Ascending aorta (tissue), 2 donors: ENCODE results near the gene AGPAT1. TPM values are rescaled to one million over a fixed set of nuclear protein-coding genes. Genes with fewer than 3 reads are reported as not detected.
A peak's percentile ranks its signal among the peaks of the same experiment; 100 is the strongest.

Source experiments
- DNase-seq, 2 donors: peaks; one replicate each; pipeline ENCODE4 v3.0.0-alpha.2; 2019; ENCODE audit warnings: low spot score in 2 of 2
- H3K27ac ChIP-seq, 2 donors: fragments of 200-600 bp; sonication (generic); one replicate each; pipeline ENCODE4 v1.5.1; 2016 to 2017; ENCODE audit warnings: mild to moderate bottlenecking in 1 of 2
- H3K27me3 ChIP-seq: fragments of 200-600 bp; sonication (generic); one replicate; pipeline ENCODE4 v1.5.1; 2017
- H3K36me3 ChIP-seq, 2 donors: fragments of 200-600 bp; sonication (generic); one replicate each; pipeline ENCODE4 v1.5.1; 2016
- H3K4me1 ChIP-seq, 2 donors: fragments of 200-600 bp; sonication (generic); one replicate each; pipeline ENCODE4 v1.5.1; 2016 to 2017; ENCODE audit warnings: mild to moderate bottlenecking in 1 of 2
- H3K4me3 ChIP-seq, 2 donors: fragments of 200-600 bp; sonication (generic); one replicate each; pipeline ENCODE4 v1.5.1; 2016 to 2017; ENCODE audit warnings: mild to moderate bottlenecking in 1 of 2
- H3K9me3 ChIP-seq, 2 donors: fragments of 200-600 bp; sonication (generic); one replicate each; pipeline ENCODE4 v1.5.1; 2016
- CTCF ChIP-seq, 3 experiments: fragments of 200-600 bp in 2 of 3; fragments of 450-650 bp in 1 of 3; sonication (generic) in 2 of 3; IDR thresholded peaks; one replicate each; pipeline ENCODE4 v1.5.1; 2016 to 2019; ENCODE audit warnings: antibody characterized with exemption in 3 of 3, mild to moderate bottlenecking in 1 of 3, moderate library complexity in 1 of 3
- intact Hi-C: fragments of 100-400 bp; cut with DNase I; formaldehyde crosslinking; loops from one replicate; pipeline ENCODE4 v1.15.1; 2023
- total RNA-seq: library from RNA; depleted of rRNA; stranded (reverse); fragments of >200 nt; gene quantifications from one replicate; pipeline ENCODE4 v1.1.0, GENCODE V29; 2016

Gene AGPAT1
- total RNA-seq, 1 donor from 2014 or later = 136 TPM

GRCh38 chr6:32123681-32124080 lies 52.2 kb downstream of the AGPAT1 start:
- no peak for TF ChIP-seq CTCF (IDR thresholded peaks at IDR 0.05)
- Histone ChIP-seq H3K4me3 (no peak overlapping the region), H3K27me3 (no peaks in the 10 kb centered on the region), H3K9me3 (no peaks in the 10 kb centered on the region), H3K4me1 (peaks cover 10 to 22% of the 10 kb centered on the region in 2 donors), H3K36me3 (peaks cover 55 to 62% of the 10 kb centered on the region in 2 donors), H3K27ac (no peak overlapping the region)
- no peak for DNase-seq
- intact Hi-C loops = no loop called here

- Histone ChIP-seq H3K4me1 (peaks cover 0 to 5% of the 10 kb centered on the region in 2 donors), H3K9me3 (no peaks in the 10 kb centered on the region), H3K27me3 (no peaks in the 10 kb centered on the region), H3K27ac (no peak overlapping the region), H3K36me3 (peaks cover 72 to 83% of the 10 kb centered on the region in 2 donors), H3K4me3 (no peak overlapping the region)
- TF ChIP-seq CTCF (IDR thresholded peaks at IDR 0.05) = no peak
- intact Hi-C loops = no loop called here
- DNase-seq = no peak
Observed at GRCh38 chr6:32120573-32121059, 55.3 kb downstream of the AGPAT1 start.

GRCh38 chr6:32118782-32119628 lies 56.9 kb downstream of the AGPAT1 start:
- peak; percentile 88 to 93 (median 89) for TF ChIP-seq CTCF (IDR thresholded peaks at IDR 0.05)
- Histone ChIP-seq H3K36me3 (peaks cover 60 to 70% of the 10 kb centered on the region in 2 donors), H3K4me3 (no peak overlapping the region), H3K27me3 (no peaks in the 10 kb centered on the region), H3K4me1 (peaks cover 0 to 8% of the 10 kb centered on the region in 2 donors), H3K27ac (peak overlapping the region in 1 of 2 donors; percentile 10), H3K9me3 (no peaks in the 10 kb centered on the region)
- DNase-seq = peak in 1 of 2 donors; percentile 90
- intact Hi-C loops = loop anchor here (1.0 to 5.0 kb wide), 2 partner anchors 35 to 123 kb away; partner anchors contain the start of gene PPT2

Other genes starting within 250 kb of the AGPAT1 start
- 18.6 TPM for gene C2, start 248.4 kb downstream of the AGPAT1 start, total RNA-seq
- 132 TPM for gene CFB, start 230.0 kb downstream of the AGPAT1 start, total RNA-seq
- gene NELFE, start 217.1 kb downstream of the AGPAT1 start, total RNA-seq = 208 TPM
- gene SKIC2, start 216.9 kb downstream of the AGPAT1 start, total RNA-seq = 77.4 TPM
- gene DXO, start 203.9 kb downstream of the AGPAT1 start, total RNA-seq = 18.0 TPM
- 147 TPM for gene C4A, start 194.0 kb downstream of the AGPAT1 start, total RNA-seq
- gene C4B, start 161.3 kb downstream of the AGPAT1 start, total RNA-seq = 133 TPM
- gene CYP21A2, start 137.7 kb downstream of the AGPAT1 start, total RNA-seq = 14.0 TPM
- gene TNXB, start 66.7 kb downstream of the AGPAT1 start, total RNA-seq = 493 TPM
- gene ATF6B, start 47.8 kb downstream of the AGPAT1 start, total RNA-seq = 123 TPM
- gene FKBPL, start 45.8 kb downstream of the AGPAT1 start, total RNA-seq = not detected
- gene PRRT1, start 24.1 kb downstream of the AGPAT1 start, total RNA-seq = 1.4 TPM
- 839 TPM for gene PPT2, start 21.9 kb downstream of the AGPAT1 start, total RNA-seq
- gene EGFL8, start 11.5 kb downstream of the AGPAT1 start, total RNA-seq = 9.4 TPM
- gene RNF5, start 2.3 kb upstream of the AGPAT1 start, total RNA-seq = 73.0 TPM
- gene AGER, start 8.2 kb upstream of the AGPAT1 start, total RNA-seq = 6.1 TPM
- gene PBX2, start 14.1 kb upstream of the AGPAT1 start, total RNA-seq = 18.1 TPM
- gene GPSM3, start 16.6 kb upstream of the AGPAT1 start, total RNA-seq = 19.4 TPM
- 198 TPM for gene NOTCH4, start 48.0 kb upstream of the AGPAT1 start, total RNA-seq
- gene TSBP1, start 195.8 kb upstream of the AGPAT1 start, total RNA-seq = not detected
- not detected for gene BTNL2, start 231.1 kb upstream of the AGPAT1 start, total RNA-seq